Subcutaneous adipose tissue (tissue), 4 donors: ENCODE data around the gene PRKAA2. TPM values are rescaled to one million over a fixed set of nuclear protein-coding genes. Genes with fewer than 3 reads are reported as not detected.

ENCODE experiments used
- CTCF ChIP-seq: fragments of 450-650 bp; IDR thresholded peaks from one replicate; pipeline ENCODE4 v1.5.1; 2016; ENCODE audit warnings: low read depth, mild to moderate bottlenecking, control low read depth, antibody characterized with exemption, moderate library complexity
- total RNA-seq, 4 donors: library from RNA; depleted of rRNA; stranded (reverse); fragments of >200 nt; gene quantifications; one replicate each; pipeline ENCODE4 v1.1.0, GENCODE V29; 2016

Gene PRKAA2
- total RNA-seq, 4 donors from 2014 or later: 1.6 to 3.0 (median 2.1) TPM

- no peak for TF ChIP-seq CTCF
Measured at GRCh38 chr1:56663846-56664245, 18.7 kb downstream of the PRKAA2 start.

- TF ChIP-seq CTCF: no peak
Measured at GRCh38 chr1:56665384-56665783, 20.3 kb downstream of the PRKAA2 start.

GRCh38 chr1:56666112-56666608 is 21.0 kb downstream of the PRKAA2 start:
- no peak for TF ChIP-seq CTCF

GRCh38 chr1:56670350-56670749 is 25.2 kb downstream of the PRKAA2 start:
- TF ChIP-seq CTCF: no peak

DNA sequence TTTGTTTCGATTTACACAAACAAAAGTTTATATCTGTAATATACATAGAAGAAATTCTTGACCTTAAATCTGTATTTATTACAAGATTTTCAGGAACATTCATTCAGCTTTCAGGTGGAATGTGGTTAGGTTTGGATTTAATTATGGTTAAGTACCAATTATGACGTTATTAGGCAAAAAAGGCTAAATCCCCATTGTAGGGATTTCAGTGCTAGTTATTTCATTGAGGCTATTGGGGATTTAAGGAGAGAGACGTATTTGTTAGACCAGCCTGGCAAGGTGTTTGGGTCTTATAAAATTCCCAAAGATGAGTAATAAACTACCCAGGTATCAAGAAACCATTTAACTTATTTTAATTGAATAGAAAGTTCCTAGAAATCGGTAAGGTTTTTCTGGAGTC is 26.0 kb downstream of the PRKAA2 start:
- no peak for TF ChIP-seq CTCF

- TF ChIP-seq CTCF: no peak
Measured at GRCh38 chr1:56671542-56671941, 26.4 kb downstream of the PRKAA2 start.

- TF ChIP-seq CTCF: no peak
Measured at GRCh38 chr1:56672579-56672978, 27.5 kb downstream of the PRKAA2 start.
